ENCODE results near the gene MAP4K4. TPM values are rescaled to one million over a fixed set of nuclear protein-coding genes. Genes with fewer than 3 reads are reported as not detected.

Gene MAP4K4
- total RNA-seq, 2 experiments from 2014 or later: 42.1 to 43.4 TPM

DNA sequence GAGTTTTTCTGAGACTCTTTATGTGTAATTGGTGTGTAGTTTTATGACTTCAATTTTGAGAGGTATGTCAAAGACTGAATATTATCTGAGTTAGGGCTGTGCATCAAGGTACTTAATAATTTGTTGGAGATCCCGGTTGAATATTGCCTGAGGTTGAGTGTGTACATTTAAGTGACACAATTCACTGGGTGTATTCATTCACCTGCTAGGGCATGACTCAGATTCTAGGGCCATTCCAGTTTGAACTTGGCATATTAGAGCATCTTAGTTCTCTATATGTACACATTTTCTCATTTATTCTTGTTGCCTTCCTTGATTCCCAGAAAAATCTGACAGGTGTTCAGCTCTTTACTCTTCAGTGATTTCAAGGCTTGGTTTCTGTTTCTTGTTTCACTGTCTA is 12.5 kb downstream of the MAP4K4 start:
- CTCF ChIA-PET: interaction anchor here (0.7 to 2.3 kb wide), 8 partner anchors 13 to 368 kb away, joined by 3 to 7 read pairs (median 6); partner anchors contain the start of gene MAP4K4

DNA sequence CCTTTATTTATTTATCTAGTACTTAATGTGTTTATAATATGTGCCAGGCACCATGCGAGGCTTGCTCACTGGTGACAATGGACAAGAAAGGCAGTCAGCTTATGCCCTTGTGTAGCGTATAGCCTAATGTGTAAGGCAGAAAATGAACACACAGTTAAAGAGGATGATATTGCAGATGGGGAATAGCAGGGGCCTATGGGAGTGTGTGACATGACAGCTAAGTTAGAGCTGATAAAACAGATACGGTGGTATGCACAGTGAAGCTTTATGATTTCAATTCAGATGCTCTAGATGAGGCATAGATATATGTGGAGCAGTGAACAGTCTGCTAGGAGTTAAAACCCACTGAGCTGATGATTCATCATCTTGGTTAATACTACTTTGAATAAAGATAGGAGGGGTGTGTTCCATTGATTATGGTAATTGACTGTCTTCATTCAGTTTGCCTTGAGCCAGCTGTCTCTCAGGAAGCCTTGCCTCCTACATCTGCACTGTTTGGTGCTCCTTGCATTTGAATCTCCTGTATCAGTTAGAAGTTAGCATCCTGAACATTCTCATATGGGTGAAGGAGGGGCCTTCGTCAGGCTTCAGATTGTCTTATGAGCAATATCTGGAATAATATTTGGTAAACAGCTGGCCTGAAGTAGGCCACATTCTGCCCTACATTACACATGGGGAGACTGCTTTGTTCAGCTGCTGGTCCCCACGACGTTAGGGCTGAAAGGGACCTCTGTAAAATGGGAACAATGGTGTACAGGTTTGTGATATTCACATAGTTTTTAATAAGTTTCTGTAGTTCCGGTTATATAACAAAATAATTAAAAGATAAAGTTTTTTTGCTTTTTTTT is 13.2 kb downstream of the MAP4K4 start:
- POLR2A ChIA-PET: interaction anchor here (0.6 to 1.3 kb wide), 6 partner anchors 9 to 457 kb away, joined by 3 to 23 read pairs (median 3); no protein-coding TSS in a partner anchor
- H3K27me3 Mint-ChIP-seq: no peaks in the 10 kb centered on the region
- peaks cover 76% of the 10 kb centered on the region for H3K4me1 Mint-ChIP-seq (ENCODE audit: low read depth)
- H3K4me3 Mint-ChIP-seq: no peak overlapping the region
- H3K27ac Mint-ChIP-seq: peak overlapping the region; percentile 79
- no peaks in the 10 kb centered on the region for H3K36me3 Mint-ChIP-seq
- intact Hi-C loops (cut with micrococcal nuclease): loop anchor here (1.0 kb wide), 1 partner anchor 9 kb away; no protein-coding TSS in a partner anchor
- peak; percentile 33 for DNase-seq
- no peaks in the 10 kb centered on the region for H3K9me3 Mint-ChIP-seq
- CTCF ChIA-PET: interaction anchor here (0.7 to 2.3 kb wide), 9 partner anchors 12 to 368 kb away, joined by 3 to 7 read pairs (median 5); partner anchors contain the start of gene MAP4K4

More for the DNA sequence above, 12.5 kb downstream of the MAP4K4 start:
- Mint-ChIP-seq H3K27me3 (no peaks in the 10 kb centered on the region), H3K4me3 (no peak overlapping the region), H3K36me3 (no peaks in the 10 kb centered on the region), H3K9me3 (no peaks in the 10 kb centered on the region), H3K27ac (peak overlapping the region; percentile 79), H3K4me1 (ENCODE audit: low read depth) (peaks cover 78% of the 10 kb centered on the region)
- intact Hi-C loops (cut with micrococcal nuclease): loop anchor here (1.0 kb wide), 1 partner anchor 9 kb away; no protein-coding TSS in a partner anchor
- POLR2A ChIA-PET: interaction anchor here (0.6 to 1.3 kb wide), 5 partner anchors 9 to 27 kb away, joined by 3 to 23 read pairs (median 3); no protein-coding TSS in a partner anchor
- no peak for DNase-seq

DNA sequence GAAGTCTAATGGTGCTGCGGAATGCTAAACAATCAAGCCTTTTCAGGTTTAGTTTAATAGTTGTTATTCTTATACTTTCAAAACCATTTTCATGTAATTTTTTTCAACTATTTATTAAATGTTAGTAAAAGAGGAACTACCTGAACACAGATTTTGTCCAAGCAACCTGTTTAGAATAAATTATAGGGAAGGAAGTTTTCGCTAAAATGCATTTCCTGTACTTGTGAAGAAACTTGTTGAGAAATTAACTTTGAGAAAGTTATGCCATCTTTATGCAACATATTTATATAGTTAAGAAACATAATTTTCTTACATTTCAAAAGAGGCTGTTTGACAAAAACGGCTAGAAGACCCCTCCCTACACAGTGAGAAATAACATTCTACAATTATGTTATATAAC is 16.6 kb downstream of the MAP4K4 start:
- H3K4me1 Mint-ChIP-seq (ENCODE audit: low read depth): peaks cover 80% of the 10 kb centered on the region
- no peak overlapping the region for H3K4me3 Mint-ChIP-seq
- H3K27me3 Mint-ChIP-seq: no peaks in the 10 kb centered on the region
- POLR2A ChIA-PET: no interaction called here
- H3K9me3 Mint-ChIP-seq: no peaks in the 10 kb centered on the region
- no peak for DNase-seq
- CTCF ChIA-PET: no interaction called here
- no peaks in the 10 kb centered on the region for H3K36me3 Mint-ChIP-seq
- intact Hi-C loops (cut with micrococcal nuclease): no loop called here
- H3K27ac Mint-ChIP-seq: no peak overlapping the region

DNA sequence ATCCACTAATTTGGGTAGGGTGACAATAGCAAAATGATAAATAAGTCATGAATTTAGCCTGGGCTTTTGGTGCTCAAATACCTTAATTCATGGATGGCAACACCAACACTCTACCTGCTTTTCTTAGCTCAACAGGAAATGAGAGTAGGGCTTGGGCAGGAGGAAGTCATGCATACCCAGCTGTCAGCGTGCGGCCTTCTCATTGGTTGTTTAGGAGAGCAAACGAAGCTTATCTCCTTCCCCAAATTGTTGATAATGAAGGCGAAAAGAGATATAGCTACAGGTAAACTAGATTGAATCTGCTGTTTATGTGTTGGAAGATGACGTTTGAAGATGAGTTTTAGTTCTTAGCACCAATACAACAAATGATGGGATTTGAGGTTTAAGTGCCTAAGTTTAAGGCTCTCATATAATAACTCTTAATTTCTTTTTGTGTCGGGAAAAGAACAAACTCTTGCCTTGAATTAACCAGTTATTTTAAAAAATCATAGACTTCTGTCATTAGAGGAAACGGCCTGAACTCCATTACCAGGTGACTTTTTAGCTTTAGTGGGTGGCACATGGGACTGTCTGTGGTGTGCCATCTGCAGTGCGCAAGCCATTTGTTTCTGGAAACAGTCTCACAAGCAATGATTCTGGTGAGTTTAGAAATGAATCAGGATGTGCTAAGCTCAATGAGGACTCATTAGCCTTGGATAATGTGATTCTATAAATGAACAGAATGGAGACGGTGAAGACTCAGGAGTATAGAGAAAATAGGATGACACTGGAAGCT is 19.8 kb downstream of the MAP4K4 start:
- Mint-ChIP-seq H3K4me1 (ENCODE audit: low read depth) (peaks cover 85% of the 10 kb centered on the region), H3K4me3 (peak overlapping the region; percentile 27), H3K9me3 (no peaks in the 10 kb centered on the region), H3K27me3 (no peaks in the 10 kb centered on the region), H3K27ac (peak overlapping the region; percentile 88), H3K36me3 (peaks cover 2% of the 10 kb centered on the region)
- DNase-seq: peak; percentile 75
- intact Hi-C loops (cut with micrococcal nuclease): loop anchor here (1.0 to 5.0 kb wide), 4 partner anchors 66 to 410 kb away; partner anchors contain the start of genes RFX8 and RNF149
- CTCF ChIA-PET: interaction anchor here (1.0 to 3.3 kb wide), 12 partner anchors 8 to 289 kb away, joined by 3 to 12 read pairs (median 5); partner anchors contain the start of gene MAP4K4
- POLR2A ChIA-PET: interaction anchor here (0.7 to 4.6 kb wide), 7 partner anchors 12 to 75 kb away, joined by 3 to 43 read pairs (median 13); partner anchors contain the start of gene MAP4K4

DNA sequence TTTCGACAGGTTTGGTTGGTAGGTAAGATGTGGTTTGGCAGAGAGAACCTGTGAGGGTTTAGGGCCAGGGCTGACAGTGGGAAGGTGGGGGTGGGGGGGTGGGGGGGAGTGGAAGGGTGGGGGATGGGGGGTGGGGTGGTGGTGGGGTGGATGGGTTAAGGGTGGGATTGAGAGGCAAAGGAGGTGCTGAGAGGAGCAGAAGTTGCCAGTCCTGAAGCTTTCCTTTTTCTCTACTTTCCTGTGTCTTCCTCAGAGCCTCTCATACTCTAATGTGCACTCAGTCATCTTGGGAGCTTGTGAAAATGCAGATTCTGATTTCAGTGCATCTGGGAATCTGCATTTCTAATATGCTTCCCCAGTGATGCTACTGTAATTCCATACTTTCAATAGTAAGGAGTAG is 21.0 kb downstream of the MAP4K4 start:
- peak overlapping the region; percentile 18 for H3K4me3 Mint-ChIP-seq
- peak overlapping the region; percentile 88 for H3K27ac Mint-ChIP-seq
- POLR2A ChIA-PET: interaction anchor here (0.6 to 4.6 kb wide), 8 partner anchors 8 to 244 kb away, joined by 3 to 43 read pairs (median 13); partner anchors contain the start of genes MAP4K4 and RFX8
- CTCF ChIA-PET: interaction anchor here (0.6 to 3.3 kb wide), 12 partner anchors 11 to 638 kb away, joined by 3 to 12 read pairs (median 4); partner anchors contain the start of gene MAP4K4
- peaks cover 87% of the 10 kb centered on the region for H3K4me1 Mint-ChIP-seq (ENCODE audit: low read depth)
- no peak for DNase-seq
- H3K36me3 Mint-ChIP-seq: peaks cover 4% of the 10 kb centered on the region
- H3K9me3 Mint-ChIP-seq: peaks cover 3% of the 10 kb centered on the region
- intact Hi-C loops (cut with micrococcal nuclease): loop anchor here (2.0 to 5.0 kb wide), 4 partner anchors 241 to 411 kb away; partner anchors contain the start of genes RFX8 and RNF149
- H3K27me3 Mint-ChIP-seq: no peaks in the 10 kb centered on the region

DNA sequence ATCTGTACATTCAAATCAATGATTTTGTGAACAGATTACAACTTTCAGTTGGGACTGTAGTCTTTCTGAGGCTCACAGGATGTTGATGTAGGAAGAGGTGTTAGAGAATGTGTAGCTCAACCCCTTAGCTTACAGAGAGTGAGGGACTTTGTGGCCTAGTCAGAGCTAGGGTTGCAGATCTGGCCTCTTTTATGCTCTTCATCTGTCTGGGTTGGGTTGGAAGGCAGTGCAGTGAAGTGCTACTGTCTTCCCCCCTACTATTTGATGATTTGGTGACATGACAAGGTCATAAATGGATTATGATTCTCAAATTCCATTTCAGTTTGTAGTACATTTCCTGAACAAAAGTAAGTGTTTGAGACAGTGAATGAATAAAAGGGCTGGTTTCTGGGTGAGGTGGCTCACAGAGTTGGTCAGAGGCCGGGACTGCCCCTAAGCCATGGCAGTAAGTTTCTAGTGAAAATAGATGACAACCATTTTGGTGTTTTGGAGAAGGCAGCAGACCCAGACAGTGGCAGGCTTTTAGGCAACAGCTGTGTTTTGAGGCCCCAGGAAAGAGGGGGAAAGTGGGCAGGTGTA is 21.6 kb downstream of the MAP4K4 start:
- peak; percentile 84 for DNase-seq
- Mint-ChIP-seq H3K9me3 (peaks cover 3% of the 10 kb centered on the region), H3K27me3 (no peaks in the 10 kb centered on the region), H3K27ac (peak overlapping the region; percentile 88), H3K4me3 (no peak overlapping the region), H3K36me3 (peaks cover 5% of the 10 kb centered on the region), H3K4me1 (ENCODE audit: low read depth) (peaks cover 89% of the 10 kb centered on the region)
- CTCF ChIA-PET: interaction anchor here (0.6 to 3.3 kb wide), 12 partner anchors 11 to 637 kb away, joined by 3 to 12 read pairs (median 4); no protein-coding TSS in a partner anchor
- POLR2A ChIA-PET: interaction anchor here (1.1 to 4.6 kb wide), 7 partner anchors 9 to 244 kb away, joined by 4 to 43 read pairs (median 13); partner anchors contain the start of genes MAP4K4 and RFX8
- intact Hi-C loops (cut with micrococcal nuclease): loop anchor here (1.0 to 5.0 kb wide), 11 partner anchors 9 to 412 kb away; partner anchors contain the start of genes RFX8 and RNF149

DNA sequence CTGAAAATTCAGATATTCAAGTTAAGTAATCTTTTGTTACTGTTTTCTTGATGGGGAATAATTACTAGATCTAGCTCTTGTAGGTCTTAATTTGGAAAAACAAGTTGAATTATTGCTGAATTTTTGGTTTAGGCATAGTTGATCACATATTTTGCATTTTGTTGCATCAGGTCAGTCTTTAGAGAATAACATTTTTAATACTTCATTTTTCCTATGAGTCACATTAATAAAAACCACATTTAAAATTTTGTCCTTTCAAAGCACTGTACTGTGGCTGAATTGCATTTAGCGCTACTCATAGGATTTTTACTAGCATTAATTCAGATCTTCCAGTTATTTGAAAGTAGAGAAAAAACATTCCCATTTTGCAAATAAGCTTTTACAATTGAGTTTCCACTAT is 23.2 kb downstream of the MAP4K4 start:
- Mint-ChIP-seq H3K36me3 (peaks cover 5% of the 10 kb centered on the region), H3K9me3 (peaks cover 3% of the 10 kb centered on the region), H3K4me1 (ENCODE audit: low read depth) (peaks cover 92% of the 10 kb centered on the region), H3K27me3 (no peaks in the 10 kb centered on the region), H3K27ac (peak overlapping the region; percentile 5), H3K4me3 (no peak overlapping the region)
- ChIA-PET POLR2A (interaction anchor here (3.1 to 4.2 kb wide), 2 partner anchors 10 to 16 kb away, joined by 23 to 32 read pairs; no protein-coding TSS in a partner anchor), CTCF (interaction anchor here (0.7 to 2.0 kb wide), 3 partner anchors 13 to 104 kb away, joined by 3 to 5 read pairs (median 3); no protein-coding TSS in a partner anchor)
- intact Hi-C loops (cut with micrococcal nuclease): loop anchor here (5.0 kb wide), 1 partner anchor 98 kb away; no protein-coding TSS in a partner anchor
- no peak for DNase-seq

DNA sequence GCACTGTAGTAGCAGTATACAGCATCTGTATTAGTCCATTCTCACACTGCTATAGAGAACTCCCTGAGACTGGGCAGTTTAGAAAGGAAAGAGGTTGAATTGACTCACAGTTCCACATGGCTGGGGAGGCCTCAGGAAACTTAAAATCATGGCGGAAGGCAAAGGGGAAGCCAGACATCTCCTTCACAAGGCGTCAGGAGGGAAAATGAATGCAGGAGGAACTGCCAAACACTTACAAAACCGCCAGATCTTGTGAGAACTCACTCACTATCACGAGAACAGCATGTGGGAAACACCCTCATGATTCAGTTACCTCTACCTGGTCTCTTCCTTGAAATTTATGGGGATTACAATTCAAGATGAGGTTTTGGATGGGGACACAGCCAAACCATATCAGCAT is 25.4 kb downstream of the MAP4K4 start:
- Mint-ChIP-seq H3K27ac (peak overlapping the region; percentile 48), H3K27me3 (no peaks in the 10 kb centered on the region), H3K4me1 (ENCODE audit: low read depth) (peaks cover 88% of the 10 kb centered on the region), H3K4me3 (no peak overlapping the region), H3K36me3 (peaks cover 5% of the 10 kb centered on the region), H3K9me3 (peaks cover 3% of the 10 kb centered on the region)
- intact Hi-C loops (cut with micrococcal nuclease): loop anchor here (5.0 kb wide), 1 partner anchor 101 kb away; no protein-coding TSS in a partner anchor
- DNase-seq: no peak
- ChIA-PET CTCF (interaction anchor here (1.7 kb wide), 1 partner anchor 48 kb away, joined by 4 read pairs; no protein-coding TSS in a partner anchor), POLR2A (interaction anchor here (0.9 kb wide), 1 partner anchor 26 kb away, joined by 3 read pairs; no protein-coding TSS in a partner anchor)

DNA sequence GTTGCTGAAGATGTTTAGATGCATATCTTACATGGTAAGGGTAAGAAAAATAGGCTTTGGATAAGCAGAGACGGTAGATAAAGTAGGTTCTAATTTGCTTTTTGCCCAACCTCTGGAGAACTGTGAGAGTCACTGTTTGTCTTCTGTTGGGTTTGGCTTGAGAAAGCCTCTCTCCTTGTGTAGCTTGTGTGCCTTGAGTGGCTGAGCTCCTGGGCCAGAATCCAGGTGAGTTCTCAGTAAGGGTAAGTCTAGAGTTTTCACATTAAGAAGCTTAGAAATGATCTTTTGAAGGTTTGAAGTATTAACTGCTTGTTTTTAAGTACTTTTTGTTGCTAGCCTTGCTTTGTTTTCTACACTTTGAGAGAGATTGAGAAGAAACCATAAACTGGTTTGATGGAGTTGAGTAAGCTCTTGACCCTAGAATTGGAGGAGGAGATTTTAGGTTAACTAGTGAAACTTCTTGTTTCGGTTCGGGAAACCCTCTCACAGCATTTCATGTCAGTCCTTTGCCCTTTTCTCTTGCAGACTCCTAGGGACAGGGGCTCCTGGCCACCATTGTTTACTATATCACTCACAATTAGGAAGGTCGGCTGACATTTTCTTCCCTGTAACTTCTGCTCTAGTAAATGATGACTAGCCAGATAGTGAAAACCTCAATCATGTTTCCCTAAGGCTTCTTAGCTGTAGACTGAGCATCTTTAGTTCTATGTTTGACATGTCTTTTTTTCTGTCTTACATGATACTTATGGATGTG is 26.0 kb downstream of the MAP4K4 start:
- CTCF ChIA-PET: interaction anchor here (0.8 to 1.3 kb wide), 4 partner anchors 20 to 237 kb away, joined by 3 read pairs; partner anchors contain the start of gene MAP4K4
- no peak for DNase-seq
- Mint-ChIP-seq H3K4me3 (peak overlapping the region; percentile 1), H3K9me3 (peaks cover 3% of the 10 kb centered on the region), H3K4me1 (ENCODE audit: low read depth) (peaks cover 86% of the 10 kb centered on the region), H3K27ac (peak overlapping the region; percentile 66), H3K36me3 (peaks cover 5% of the 10 kb centered on the region), H3K27me3 (no peaks in the 10 kb centered on the region)
- intact Hi-C loops (cut with micrococcal nuclease): loop anchor here (5.0 kb wide), 1 partner anchor 101 kb away; no protein-coding TSS in a partner anchor
- POLR2A ChIA-PET: interaction anchor here (1.6 kb wide), 1 partner anchor 24 kb away, joined by 5 read pairs; no protein-coding TSS in a partner anchor

DNA sequence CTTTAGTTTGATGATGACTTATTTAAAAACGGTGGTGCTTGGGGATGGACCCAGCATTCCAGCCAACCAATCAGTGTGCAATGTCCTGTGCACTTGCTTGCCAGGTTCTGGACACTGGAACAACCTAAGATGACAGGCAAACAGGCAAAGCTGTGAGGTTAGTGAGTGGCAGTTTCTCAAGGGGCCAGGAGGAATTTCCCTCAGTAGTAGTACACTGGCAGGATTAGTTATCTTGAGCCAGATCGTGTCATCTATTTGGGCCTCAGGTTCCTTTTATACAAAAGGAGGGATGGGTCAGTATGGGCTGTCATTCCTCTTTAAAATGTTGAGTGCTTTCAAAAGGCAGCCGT is 26.6 kb downstream of the MAP4K4 start:
- peaks cover 86% of the 10 kb centered on the region for H3K4me1 Mint-ChIP-seq (ENCODE audit: low read depth)
- ChIA-PET CTCF (interaction anchor here (1.1 to 1.3 kb wide), 3 partner anchors 20 to 237 kb away, joined by 3 read pairs; partner anchors contain the start of gene MAP4K4), POLR2A (interaction anchor here (1.0 to 1.6 kb wide), 2 partner anchors 19 to 24 kb away, joined by 3 to 5 read pairs; no protein-coding TSS in a partner anchor)
- no peaks in the 10 kb centered on the region for H3K27me3 Mint-ChIP-seq
- peak overlapping the region; percentile 49 for H3K27ac Mint-ChIP-seq
- no peak overlapping the region for H3K4me3 Mint-ChIP-seq
- no peak for DNase-seq
- peaks cover 5% of the 10 kb centered on the region for H3K36me3 Mint-ChIP-seq
- intact Hi-C loops (cut with micrococcal nuclease): loop anchor here (5.0 kb wide), 1 partner anchor 102 kb away; no protein-coding TSS in a partner anchor
- H3K9me3 Mint-ChIP-seq: peaks cover 3% of the 10 kb centered on the region

All from activated CD4-positive, alpha-beta memory T cell treated with anti-CD3 and anti-CD28 coated beads for 36 hours (primary cell).